ENCODE measurements around the gene FZD4.

DNA sequence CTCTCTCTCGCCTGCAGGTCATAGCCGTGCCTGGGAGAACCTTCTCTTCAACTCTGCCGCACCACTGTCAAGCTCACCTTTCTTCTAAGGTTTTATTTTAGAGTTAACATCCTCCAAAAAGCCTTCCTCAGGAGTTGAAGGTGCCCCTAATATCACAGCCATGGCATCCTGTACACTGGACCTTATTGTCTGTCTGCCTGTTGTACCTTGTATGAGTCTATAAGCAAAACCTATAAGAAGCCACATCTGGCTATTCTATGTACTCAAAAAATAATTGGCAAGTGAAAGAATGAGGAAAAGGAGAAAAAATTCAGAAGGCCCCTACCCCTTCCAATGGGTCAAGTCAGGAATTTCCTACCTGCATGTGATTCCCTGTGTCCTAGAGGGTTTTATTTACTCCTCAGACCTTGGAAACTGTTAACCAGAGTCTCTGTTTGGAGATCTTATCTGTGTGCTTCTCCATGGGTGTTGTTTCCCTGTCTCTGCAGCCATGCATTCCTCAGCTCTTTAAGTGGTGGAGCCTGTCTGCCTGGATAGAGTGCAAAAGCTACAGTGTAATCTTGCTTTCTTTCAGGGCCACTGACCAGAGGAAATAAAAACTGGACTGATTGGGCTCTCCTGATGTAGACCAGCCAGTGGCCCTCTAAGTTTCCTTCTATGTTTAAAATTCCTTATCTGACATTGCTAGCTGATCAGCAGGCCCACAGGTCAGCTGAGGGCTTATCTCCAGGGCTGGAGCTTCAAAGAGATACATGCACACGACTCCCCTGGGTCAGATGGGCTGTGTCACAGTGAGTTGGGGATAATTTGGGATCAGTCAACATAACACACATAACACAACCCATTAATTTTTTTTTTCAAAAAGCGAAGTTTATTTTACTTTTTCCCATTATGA lies 44.9 kb upstream of the FZD4 start:
- no peak for TF ChIP-seq POLR2A (IDR thresholded peaks at IDR 0.05)
- TF ChIP-seq, protein P1, sequence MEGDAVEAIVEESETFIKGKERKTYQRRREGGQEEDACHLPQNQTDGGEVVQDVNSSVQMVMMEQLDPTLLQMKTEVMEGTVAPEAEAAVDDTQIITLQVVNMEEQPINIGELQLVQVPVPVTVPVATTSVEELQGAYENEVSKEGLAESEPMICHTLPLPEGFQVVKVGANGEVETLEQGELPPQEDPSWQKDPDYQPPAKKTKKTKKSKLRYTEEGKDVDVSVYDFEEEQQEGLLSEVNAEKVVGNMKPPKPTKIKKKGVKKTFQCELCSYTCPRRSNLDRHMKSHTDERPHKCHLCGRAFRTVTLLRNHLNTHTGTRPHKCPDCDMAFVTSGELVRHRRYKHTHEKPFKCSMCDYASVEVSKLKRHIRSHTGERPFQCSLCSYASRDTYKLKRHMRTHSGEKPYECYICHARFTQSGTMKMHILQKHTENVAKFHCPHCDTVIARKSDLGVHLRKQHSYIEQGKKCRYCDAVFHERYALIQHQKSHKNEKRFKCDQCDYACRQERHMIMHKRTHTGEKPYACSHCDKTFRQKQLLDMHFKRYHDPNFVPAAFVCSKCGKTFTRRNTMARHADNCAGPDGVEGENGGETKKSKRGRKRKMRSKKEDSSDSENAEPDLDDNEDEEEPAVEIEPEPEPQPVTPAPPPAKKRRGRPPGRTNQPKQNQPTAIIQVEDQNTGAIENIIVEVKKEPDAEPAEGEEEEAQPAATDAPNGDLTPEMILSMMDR (IDR thresholded peaks at IDR 0.05): no peak

Measured in body of pancreas (tissue), 4 donors.